B cell (primary cell): ENCODE measurements around the gene NRN1. TPM values are rescaled to one million over a fixed set of nuclear protein-coding genes. Genes with fewer than 3 reads are reported as not detected.

Source experiments
- ATAC-seq: fragments of 200-7000 bp; cut with Tn5 transposase; one replicate; pipeline ENCODE4 v1.10.0; 2021; ENCODE audit warnings: low read depth, mild to moderate bottlenecking, moderate number of reproducible peaks, moderate library complexity
- CTCF ChIA-PET: fragments of 350-600 bp; sonication (Branson Sonifier 250); formaldehyde crosslinking; loops from one replicate; lab custom pipeline; 2021; ENCODE audit warnings: antibody characterized with exemption, inconsistent platforms; lab: Charles Lee
- POLR2A ChIA-PET: fragments of 350-600 bp; sonication (Branson Sonifier 250); formaldehyde crosslinking; loops from one replicate; lab custom pipeline; 2021; ENCODE audit warnings: antibody characterized with exemption; lab: Charles Lee
- DNase-seq: peaks from one replicate; pipeline ENCODE4 v3.0.0; 2013
- H2AFZ ChIP-seq: 2 replicates; pipeline ENCODE4 v1.6.1; 2012; ENCODE audit warnings: mild to moderate bottlenecking, low read depth, low read length; ENCODE audit not compliant: insufficient read depth, poor library complexity, severe bottlenecking
- H3K27ac ChIP-seq, 2 donors: 1 replicate in 1 of 2; 2 replicates in 1 of 2; pipeline ENCODE4 v1.5.1; 2012 to 2013; ENCODE audit warnings: low read length in 2 of 2, mild to moderate bottlenecking in 2 of 2, moderate library complexity in 1 of 2
- H3K27me3 ChIP-seq, 4 experiments: fragments of 200-600 bp in 1 of 4; sonication (generic) in 1 of 4; replicated peaks in 1 of 4; 1 replicate in 2 of 4; 2 replicates in 2 of 4; pipeline versions ENCODE4 v1.6.1 to v1.7.0; 2013 to 2016; ENCODE audit warnings: low read length in 3 of 4, mild to moderate bottlenecking in 2 of 4, mixed read lengths in 1 of 4, moderate library complexity in 1 of 4; ENCODE audit not compliant: insufficient read depth in 4 of 4, control insufficient read depth in 3 of 4; ENCODE audit errors: control extremely low read depth in 1 of 4
- H3K36me3 ChIP-seq, 2 experiments: replicated peaks in 1 of 2; 1 replicate in 1 of 2; 2 replicates in 1 of 2; pipeline versions ENCODE4 v1.6.1 to v1.7.1; 2013; ENCODE audit warnings: low read length in 1 of 2; ENCODE audit not compliant: insufficient read depth in 2 of 2, control insufficient read depth in 1 of 2; ENCODE audit errors: control extremely low read depth in 1 of 2, extremely low read depth in 1 of 2
- H3K4me1 ChIP-seq, 2 donors: fragments of 200-600 bp in 1 of 2; sonication (generic) in 1 of 2; 1 replicate in 1 of 2; 2 replicates in 1 of 2; pipeline versions ENCODE4 v1.5.1 to v1.6.1; 2013 to 2017; ENCODE audit warnings: low read length in 2 of 2; ENCODE audit not compliant: control insufficient read depth in 2 of 2, insufficient read depth in 2 of 2
- H3K4me2 ChIP-seq: replicated peaks from 2 replicates; pipeline ENCODE3; 2012; ENCODE audit warnings: mild to moderate bottlenecking, low read depth, low read length; ENCODE audit not compliant: poor library complexity, severe bottlenecking
- H3K4me3 ChIP-seq, 5 experiments: fragments of 200-600 bp in 1 of 5; sonication (generic) in 1 of 5; 1 replicate in 3 of 5; 2 replicates in 2 of 5; pipeline versions ENCODE4 v1.5.1 to v1.7.0; 2011 to 2016; ENCODE audit warnings: low read length in 4 of 5, mild to moderate bottlenecking in 4 of 5, low read depth in 2 of 5, control low read depth in 1 of 5, moderate library complexity in 1 of 5; ENCODE audit not compliant: insufficient read depth in 1 of 5; ENCODE audit errors: control extremely low read depth in 1 of 5, extremely low read depth in 1 of 5
- H3K79me2 ChIP-seq: fragments of 200-600 bp; sonication (generic); one replicate; pipeline ENCODE4 v1.6.0; 2016; ENCODE audit warnings: low read length; ENCODE audit not compliant: control insufficient read depth, insufficient read depth
- H3K9ac ChIP-seq: fragments of 200-600 bp; sonication (generic); 2 replicates; pipeline ENCODE4 v1.6.1; 2017; ENCODE audit warnings: mild to moderate bottlenecking, low read length, moderate library complexity
- H3K9me3 ChIP-seq, 3 donors: one replicate each; pipeline versions ENCODE4 v1.6.1 to v1.7.1; 2013; ENCODE audit warnings: low read length in 2 of 3; ENCODE audit not compliant: control insufficient read depth in 2 of 3, insufficient read depth in 1 of 3; ENCODE audit errors: control extremely low read depth in 1 of 3
- H4K20me1 ChIP-seq: 2 replicates; pipeline ENCODE4 v1.6.0; 2012; ENCODE audit warnings: mild to moderate bottlenecking, low read length; ENCODE audit not compliant: insufficient read depth, control insufficient read depth, poor library complexity, severe bottlenecking
- H3K27ac Mint-ChIP-seq: one replicate; pipeline ENCODE4 v1.8.0; 2021; ENCODE audit warnings: mixed read lengths
- H3K27me3 Mint-ChIP-seq: one replicate; pipeline ENCODE4 v1.8.0; 2021; ENCODE audit warnings: mixed read lengths
- H3K4me1 Mint-ChIP-seq: one replicate; pipeline ENCODE4 v1.8.0; 2021; ENCODE audit warnings: mixed read lengths
- H3K4me3 Mint-ChIP-seq: one replicate; pipeline ENCODE4 v1.8.0; 2021; ENCODE audit warnings: mixed read lengths
- H3K9me3 Mint-ChIP-seq: one replicate; pipeline ENCODE4 v1.8.0; 2022; ENCODE audit warnings: mixed read lengths; ENCODE audit not compliant: insufficient read depth
- CTCF ChIP-seq: fragments of 200-600 bp; IDR thresholded peaks from one replicate; pipeline ENCODE4 v1.8.0; 2022; ENCODE audit warnings: antibody characterized with exemption, mild to moderate bottlenecking
- EZH2 ChIP-seq: IDR thresholded peaks from 2 replicates; pipeline ENCODE4 v1.6.1; 2012; ENCODE audit warnings: borderline replicate concordance, low read depth, mild to moderate bottlenecking, moderate library complexity, low read length; ENCODE audit not compliant: insufficient read depth, poor library complexity, severe bottlenecking
- WGBS: methylation state at CpG from one replicate; pipeline ENCODE4 v1.1.5; 2013; ENCODE audit warnings: missing lambda C conversion rate; ENCODE audit not compliant: insufficient coverage; 5-methylcytosine and 5-hydroxymethylcytosine counted together
- intact Hi-C: fragments of 100-400 bp; cut with micrococcal nuclease; formaldehyde crosslinking; loops from one replicate; pipeline ENCODE4 v1.10.0; 2022
- polyA plus RNA-seq: library from polyadenylated mRNA; depleted of rRNA; stranded (reverse); fragments of >200 nt; gene quantifications from 2 replicates; pipeline ENCODE4 v1.2.3, GENCODE V29; 2012
- total RNA-seq, 2 donors: library from RNA; stranded (reverse); fragments of 120-200 nt in 1 of 2; gene quantifications; 1 replicate in 1 of 2; 2 replicates in 1 of 2; pipeline versions ENCODE4 v1.2.3 to v1.2.4, GENCODE V29; 2013 to 2022

Gene NRN1
- total and polyA plus RNA-seq, 2 donors (not counting 1 experiment from before 2014, with no cell fraction given), result 0.51 TPM; not detected in 1

GRCh38 chr6:6026513-6027205 is 19.9 kb upstream of the NRN1 start:
- intact Hi-C loops, result no loop called here
- Mint-ChIP-seq H3K27me3 (peaks cover 48% of the 10 kb centered on the region), H3K4me1 (no peaks in the 10 kb centered on the region), H3K9me3 (no peaks in the 10 kb centered on the region), H3K4me3 (no peak overlapping the region), H3K27ac (no peak overlapping the region)
- ChIA-PET CTCF (interaction anchor here (1.0 kb wide), 1 partner anchor 521 kb away, joined by 3 read pairs; no protein-coding TSS in a partner anchor), POLR2A (no interaction called here)
- Histone ChIP-seq H3K27me3 (peaks cover 0 to 16% (median 7%) of the 10 kb centered on the region in 4 experiments), H3K4me2 (no peak overlapping the region), H3K9ac (no peak overlapping the region), H4K20me1 (no peaks in the 10 kb centered on the region), H3K27ac (no peak overlapping the region), H3K4me3 (no peak overlapping the region), H3K79me2 (no peaks in the 10 kb centered on the region), H3K36me3 (no peaks in the 10 kb centered on the region), H2AFZ (no peak overlapping the region), H3K9me3 (no peaks in the 10 kb centered on the region), H3K4me1 (no peaks in the 10 kb centered on the region)
- DNase-seq, result no peak
- ATAC-seq, result no peak
- 100% methylated on average over 1 of the region's 2 CpGs for WGBS
- TF ChIP-seq CTCF (no peak), EZH2 (no peak)

DNA sequence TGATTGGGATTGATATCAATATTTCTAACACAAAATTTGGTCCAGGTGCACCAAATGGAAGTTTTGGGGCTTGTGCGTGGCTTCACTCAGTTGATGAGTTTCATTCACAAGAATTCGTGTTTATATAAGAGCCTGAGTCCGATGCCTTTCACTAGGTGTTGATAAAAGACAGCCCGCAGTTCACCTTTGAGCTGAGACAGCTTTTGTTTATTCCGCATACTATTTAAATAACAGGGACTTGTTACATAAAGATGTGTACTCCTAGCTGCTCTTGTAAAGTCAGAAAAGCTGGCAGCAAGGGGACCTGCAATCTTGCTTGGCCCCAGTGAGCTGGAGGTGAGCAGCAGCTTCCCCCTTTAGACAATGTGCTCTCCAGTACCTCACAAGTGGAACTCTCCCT is 19.0 kb upstream of the NRN1 start:
- ChIA-PET CTCF (no interaction called here), POLR2A (no interaction called here)
- H3K4me3 Mint-ChIP-seq, result no peak overlapping the region
- H4K20me1 ChIP-seq, result no peaks in the 10 kb centered on the region
- H2AFZ ChIP-seq, result no peak overlapping the region
- no peak overlapping the region for H3K4me3 ChIP-seq
- H3K9me3 Mint-ChIP-seq, result no peaks in the 10 kb centered on the region
- peaks cover 0 to 16% (median 10%) of the 10 kb centered on the region in 4 experiments for H3K27me3 ChIP-seq
- 100% methylated on average over 3 of the region's 5 CpGs for WGBS
- DNase-seq (no peak), ATAC-seq (no peak)
- H3K4me1 ChIP-seq, result no peaks in the 10 kb centered on the region
- no peaks in the 10 kb centered on the region for H3K9me3 ChIP-seq
- no peak overlapping the region for H3K9ac ChIP-seq
- H3K27me3 Mint-ChIP-seq, result peaks cover 58% of the 10 kb centered on the region
- H3K4me1 Mint-ChIP-seq, result no peaks in the 10 kb centered on the region
- no peaks in the 10 kb centered on the region for H3K79me2 ChIP-seq
- H3K27ac ChIP-seq, result no peak overlapping the region
- intact Hi-C loops, result no loop called here
- no peaks in the 10 kb centered on the region for H3K36me3 ChIP-seq
- TF ChIP-seq CTCF, result no peak
- no peak for TF ChIP-seq EZH2
- H3K4me2 ChIP-seq, result no peak overlapping the region
- no peak overlapping the region for H3K27ac Mint-ChIP-seq
